ENCODE measurements around the gene SLC9B2. TPM values are rescaled to one million over a fixed set of nuclear protein-coding genes. Genes with fewer than 3 reads are reported as not detected.
A peak's percentile ranks its signal among the peaks of the same experiment; 100 is the strongest.

Gene SLC9B2
- total RNA-seq, 1 donor from 2014 or later = 23.3 TPM

DNA sequence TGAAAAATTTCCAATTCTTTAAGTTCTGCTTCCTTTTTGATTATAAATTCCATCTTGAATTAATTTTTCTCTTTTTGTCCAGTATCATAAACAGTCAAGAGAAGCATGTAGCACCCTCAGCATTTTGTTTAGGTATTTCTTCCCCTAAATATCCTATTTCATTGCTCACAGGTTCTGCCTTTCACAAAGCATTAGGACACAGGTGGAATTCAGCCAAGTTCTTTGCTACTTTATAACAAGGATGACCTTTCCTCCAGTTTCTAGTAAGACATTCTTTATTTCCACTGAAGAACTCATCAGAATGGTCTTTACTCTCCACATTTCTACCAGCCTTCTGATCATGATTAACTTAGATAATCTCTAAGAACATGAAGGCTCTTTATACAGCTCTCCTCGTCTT lies 64.5 kb downstream of the SLC9B2 start:
- H3K36me3 ChIP-seq = no peaks in the 10 kb centered on the region
- no peak for DNase-seq (ENCODE audit: extremely low spot score in 2 of 2)
- no peak overlapping the region for H3K4me3 ChIP-seq
- TF ChIP-seq POLR2A (IDR thresholded peaks at IDR 0.05) (no peak), CTCF (IDR thresholded peaks at IDR 0.05) (no peak), POLR2AphosphoS5 (IDR thresholded peaks at IDR 0.05; ENCODE audit: insufficient read depth in 1 of 2, low read depth in 1 of 2) (no peak)
- H3K27me3 ChIP-seq = no peaks in the 10 kb centered on the region
- peaks cover 14% of the 10 kb centered on the region for H3K4me1 ChIP-seq
- intact Hi-C loops (cut with DNase I) = loop anchor here (10.0 kb wide), 1 partner anchor 387 kb away; no protein-coding TSS in a partner anchor
- H3K9me3 ChIP-seq = no peaks in the 10 kb centered on the region
- peak overlapping the region; percentile 55 for H3K27ac ChIP-seq

- Histone ChIP-seq H3K27me3 (no peaks in the 10 kb centered on the region), H3K4me3 (no peak overlapping the region), H3K36me3 (no peaks in the 10 kb centered on the region), H3K27ac (peak overlapping the region; percentile 15), H3K9me3 (no peaks in the 10 kb centered on the region), H3K4me1 (peaks cover 14% of the 10 kb centered on the region)
- no peak for DNase-seq (ENCODE audit: extremely low spot score in 2 of 2)
- no peak for TF ChIP-seq POLR2A (IDR thresholded peaks at IDR 0.05)
- no peak for TF ChIP-seq POLR2AphosphoS5 (IDR thresholded peaks at IDR 0.05; ENCODE audit: insufficient read depth in 1 of 2, low read depth in 1 of 2)
- TF ChIP-seq CTCF (IDR thresholded peaks at IDR 0.05) = no peak
- intact Hi-C loops (cut with DNase I) = loop anchor here (10.0 kb wide), 1 partner anchor 387 kb away; no protein-coding TSS in a partner anchor
These were observed 65.1 kb downstream of the SLC9B2 start for GRCh38 chr4:103011378-103012025.

- peaks cover 14% of the 10 kb centered on the region for H3K4me1 ChIP-seq
These were observed 65.8 kb downstream of the SLC9B2 start for GRCh38 chr4:103010804-103011203.

DNA sequence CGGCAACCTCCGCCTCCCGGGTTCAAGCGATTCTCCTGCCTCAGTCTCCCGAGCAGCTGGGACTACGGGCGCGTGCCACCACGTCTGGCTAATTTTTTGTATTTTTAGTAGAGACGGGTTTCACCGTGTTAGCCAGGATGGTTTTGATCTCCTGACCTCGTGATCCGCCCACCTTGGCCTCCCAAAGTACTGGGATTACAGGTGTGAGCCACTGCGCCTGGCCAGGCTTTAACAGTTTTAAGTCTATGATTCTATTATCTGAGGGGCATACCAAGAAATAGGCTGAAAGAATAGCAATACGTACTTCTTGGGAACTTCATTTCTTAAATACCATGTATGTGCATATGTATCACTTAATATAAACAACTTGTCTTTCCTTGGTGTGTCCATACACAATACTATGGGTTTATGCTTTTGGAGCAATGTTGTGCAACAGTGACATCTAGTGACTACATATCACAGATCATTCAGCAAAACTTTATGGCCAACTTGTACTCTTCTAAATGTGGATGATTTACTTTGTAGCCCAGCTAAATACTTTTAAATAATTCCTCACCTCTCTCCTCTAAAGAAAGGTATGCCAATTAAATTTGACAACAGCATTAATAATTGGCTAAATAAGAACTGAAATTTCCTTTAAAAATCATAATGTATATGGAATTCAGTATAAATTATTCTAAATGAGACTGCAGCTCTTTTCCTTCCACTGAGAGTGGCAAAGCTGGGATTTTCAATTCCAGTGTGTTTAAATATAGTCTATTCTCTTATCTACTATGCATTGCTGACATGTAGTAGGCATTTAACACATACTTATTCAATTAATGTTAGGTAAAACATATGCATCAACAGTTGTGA lies 67.5 kb downstream of the SLC9B2 start:
- Histone ChIP-seq H3K27ac (no peak overlapping the region), H3K9me3 (no peaks in the 10 kb centered on the region), H3K36me3 (no peaks in the 10 kb centered on the region), H3K27me3 (no peaks in the 10 kb centered on the region), H3K4me1 (peaks cover 14% of the 10 kb centered on the region), H3K4me3 (no peak overlapping the region)
- TF ChIP-seq CTCF (IDR thresholded peaks at IDR 0.05) (peak; percentile 33 to 63 (median 42)), POLR2AphosphoS5 (IDR thresholded peaks at IDR 0.05; ENCODE audit: insufficient read depth in 1 of 2, low read depth in 1 of 2) (no peak), POLR2A (IDR thresholded peaks at IDR 0.05) (no peak)
- no peak for DNase-seq (ENCODE audit: extremely low spot score in 2 of 2)
- intact Hi-C loops (cut with DNase I) = loop anchor here (10.0 kb wide), 1 partner anchor 554 kb away; no protein-coding TSS in a partner anchor

More at GRCh38 chr4:103010804-103011203, 65.8 kb downstream of the SLC9B2 start:
- Histone ChIP-seq H3K4me3 (no peak overlapping the region), H3K9me3 (no peaks in the 10 kb centered on the region), H3K27me3 (no peaks in the 10 kb centered on the region), H3K27ac (no peak overlapping the region), H3K36me3 (no peaks in the 10 kb centered on the region)
- no peak for DNase-seq (ENCODE audit: extremely low spot score in 2 of 2)
- intact Hi-C loops (cut with DNase I) = loop anchor here (10.0 kb wide), 1 partner anchor 386 kb away; no protein-coding TSS in a partner anchor
- TF ChIP-seq CTCF (IDR thresholded peaks at IDR 0.05) (no peak), POLR2AphosphoS5 (IDR thresholded peaks at IDR 0.05; ENCODE audit: insufficient read depth in 1 of 2, low read depth in 1 of 2) (no peak), POLR2A (IDR thresholded peaks at IDR 0.05) (no peak)

Data from vagina (tissue), 2 donors.